Retinal pigment epithelial cell (primary cell): Measurements from ENCODE around the gene RFTN1.

Experiments used
- DNase-seq: peaks from one replicate; pipeline ENCODE4 v3.0.0-alpha.2; 2010; ENCODE audit warnings: low read depth
- H3K4me3 ChIP-seq: 2 replicates; pipeline ENCODE4 v1.5.1; 2011; ENCODE audit warnings: mild to moderate bottlenecking, low read length, control low read depth, moderate library complexity
- CTCF ChIP-seq: conservative IDR thresholded peaks from 2 replicates; pipeline ENCODE4 v1.5.1; 2011; ENCODE audit warnings: low read depth, low read length, control low read depth, inconsistent platforms

RFTN1 gene

GRCh38 chr3:16343101-16343500, 170.4 kb downstream of the RFTN1 start:
- DNase-seq = no peak
- no peak overlapping the region for H3K4me3 ChIP-seq
- no peak for TF ChIP-seq CTCF

GRCh38 chr3:16338999-16339398, 174.5 kb downstream of the RFTN1 start:
- DNase-seq = peak; percentile 93
- no peak for TF ChIP-seq CTCF
- no peak overlapping the region for H3K4me3 ChIP-seq

GRCh38 chr3:16337856-16338540, 175.5 kb downstream of the RFTN1 start:
- H3K4me3 ChIP-seq = no peak overlapping the region
- no peak for DNase-seq
- TF ChIP-seq CTCF = no peak

- DNase-seq = no peak
- H3K4me3 ChIP-seq = no peak overlapping the region
- no peak for TF ChIP-seq CTCF
These were observed 176.7 kb downstream of the RFTN1 start for GRCh38 chr3:16336825-16337224.

- H3K4me3 ChIP-seq = no peak overlapping the region
- DNase-seq = no peak
- no peak for TF ChIP-seq CTCF
These were observed 177.5 kb downstream of the RFTN1 start for GRCh38 chr3:16335772-16336645.

- DNase-seq = no peak
These were observed 178.2 kb downstream of the RFTN1 start for GRCh38 chr3:16335333-16335732.

More at GRCh38 chr3:16335333-16335732, 178.2 kb downstream of the RFTN1 start:
- no peak for TF ChIP-seq CTCF
- no peak overlapping the region for H3K4me3 ChIP-seq
